NT2/D1 (cell line): ENCODE data around the gene LRRC3.

ENCODE experiments used
- DNase-seq: peaks from one replicate; pipeline ENCODE4 v3.0.0-alpha.2; 2011; ENCODE audit warnings: low read depth, low spot score
- H3K27me3 ChIP-seq: 2 replicates; pipeline ENCODE4 v1.6.0; 2011; ENCODE audit warnings: mild to moderate bottlenecking; ENCODE audit not compliant: insufficient read length, insufficient read depth
- H3K36me3 ChIP-seq: 2 replicates; pipeline ENCODE4 v1.6.1; 2011; ENCODE audit warnings: mild to moderate bottlenecking, low read length, mixed read lengths; ENCODE audit not compliant: insufficient read depth, insufficient read length
- H3K4me1 ChIP-seq: 2 replicates; pipeline ENCODE4 v1.5.1; 2011; ENCODE audit not compliant: insufficient read depth, insufficient read length
- H3K4me3 ChIP-seq: 2 replicates; pipeline ENCODE4 v1.5.1; 2011; ENCODE audit warnings: low read depth; ENCODE audit not compliant: insufficient read length
- H3K9ac ChIP-seq: 2 replicates; pipeline ENCODE4 v1.6.0; 2011; ENCODE audit warnings: low read depth; ENCODE audit not compliant: insufficient read length
- H3K9me3 ChIP-seq: 2 replicates; pipeline ENCODE4 v1.5.1; 2011; ENCODE audit warnings: mild to moderate bottlenecking, low read length; ENCODE audit not compliant: insufficient read depth
- SUZ12 ChIP-seq: IDR thresholded peaks from 2 replicates; pipeline ENCODE4 v1.6.1; 2011; ENCODE audit not compliant: insufficient read length, insufficient read depth; ENCODE audit errors: extremely low read depth
- YY1 ChIP-seq: IDR thresholded peaks from 2 replicates; pipeline ENCODE4 v1.6.1; 2011; ENCODE audit not compliant: insufficient read length, insufficient read depth
- ZNF274 ChIP-seq: IDR thresholded peaks from 2 replicates; pipeline ENCODE4 v1.6.1; 2011; ENCODE audit warnings: mild to moderate bottlenecking, low read depth, low read length

LRRC3 gene

DNA sequence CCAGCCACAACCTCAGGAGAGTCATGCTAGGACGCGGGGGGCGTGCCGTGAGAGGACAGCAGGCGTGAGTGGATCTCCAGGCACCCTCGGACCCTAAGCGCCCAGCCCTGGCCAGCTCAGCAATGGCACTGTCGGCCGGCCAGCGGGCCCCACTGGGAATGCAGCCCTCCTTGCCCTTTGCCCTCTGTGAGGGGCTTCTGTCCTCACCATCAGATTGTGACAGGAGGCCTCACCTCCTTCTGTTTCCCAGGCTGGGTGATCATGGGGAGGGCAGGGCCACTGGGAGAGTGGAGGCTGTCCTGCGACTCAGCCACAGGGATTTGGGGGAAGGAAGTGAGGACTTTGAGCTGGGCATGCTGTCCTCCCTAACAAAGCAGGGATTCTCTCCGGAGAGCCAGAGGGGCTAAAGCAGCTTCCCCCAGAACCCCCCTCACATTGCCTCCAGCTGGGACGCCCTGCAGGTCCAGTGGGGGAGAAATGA, 6.6 kb upstream of the LRRC3 start:
- Histone ChIP-seq H3K4me1 (peaks cover 15% of the 10 kb centered on the region), H3K9me3 (no peaks in the 10 kb centered on the region; the same call in 1 of the 2 replicates), H3K4me3 (no peak overlapping the region), H3K27me3 (peaks cover 8% of the 10 kb centered on the region), H3K9ac (no peak overlapping the region), H3K36me3 (no peaks in the 10 kb centered on the region)
- no peak for DNase-seq
- no peak for TF ChIP-seq ZNF274
- no peak for TF ChIP-seq SUZ12
- TF ChIP-seq YY1, result no peak

DNA sequence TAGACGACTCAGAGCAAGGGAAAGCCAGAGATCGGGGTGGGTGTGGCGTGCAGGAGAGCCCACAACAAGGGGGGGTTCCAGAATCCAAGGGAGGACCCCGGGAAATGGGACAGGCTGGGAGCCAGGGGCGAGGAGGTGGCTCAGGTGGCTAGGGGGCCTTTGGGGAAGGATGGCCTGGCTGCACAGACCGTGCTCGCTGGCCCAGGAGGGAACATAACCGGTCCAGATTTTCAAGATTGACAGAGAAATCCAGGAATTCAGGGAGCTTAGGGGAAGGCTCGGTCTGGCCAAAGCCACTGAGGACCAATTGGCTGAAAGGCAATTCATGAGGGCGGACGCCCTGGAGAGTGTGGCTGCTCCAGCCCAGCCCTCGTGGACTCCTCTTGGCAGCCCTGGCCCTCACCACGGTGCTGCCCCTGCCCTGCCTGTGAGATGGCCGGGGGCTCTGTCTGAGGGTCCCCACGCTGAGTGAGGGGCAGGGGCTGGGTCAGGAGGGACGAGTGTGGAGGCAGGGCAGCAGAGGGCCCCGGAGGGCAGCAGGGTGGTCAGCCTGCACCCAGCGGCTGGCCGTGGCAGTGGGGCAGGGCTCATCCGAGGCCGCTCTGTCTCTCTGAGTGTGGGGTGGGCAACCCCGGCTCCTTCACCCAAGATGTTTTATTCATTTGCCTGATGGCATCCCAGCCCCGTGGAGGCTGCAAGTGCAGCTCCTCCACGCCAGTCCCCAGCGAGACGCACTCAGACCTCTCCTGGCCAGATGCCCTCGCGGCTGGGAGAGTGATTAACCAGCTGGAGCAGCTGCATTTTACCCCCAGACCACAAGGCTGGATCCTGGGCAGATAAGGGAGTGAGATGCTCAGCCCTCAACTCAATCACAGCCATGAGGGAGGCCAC, 5.6 kb upstream of the LRRC3 start:
- no peak overlapping the region for H3K9ac ChIP-seq
- H3K9me3 ChIP-seq, result no peaks in the 10 kb centered on the region; the same call in 1 of the 2 replicates
- H3K36me3 ChIP-seq, result no peaks in the 10 kb centered on the region
- H3K4me1 ChIP-seq, result peaks cover 11% of the 10 kb centered on the region
- H3K27me3 ChIP-seq, result peaks cover 18% of the 10 kb centered on the region
- no peak overlapping the region for H3K4me3 ChIP-seq
- DNase-seq, result no peak
- TF ChIP-seq YY1, result no peak
- no peak for TF ChIP-seq SUZ12
- TF ChIP-seq ZNF274, result no peak

DNA sequence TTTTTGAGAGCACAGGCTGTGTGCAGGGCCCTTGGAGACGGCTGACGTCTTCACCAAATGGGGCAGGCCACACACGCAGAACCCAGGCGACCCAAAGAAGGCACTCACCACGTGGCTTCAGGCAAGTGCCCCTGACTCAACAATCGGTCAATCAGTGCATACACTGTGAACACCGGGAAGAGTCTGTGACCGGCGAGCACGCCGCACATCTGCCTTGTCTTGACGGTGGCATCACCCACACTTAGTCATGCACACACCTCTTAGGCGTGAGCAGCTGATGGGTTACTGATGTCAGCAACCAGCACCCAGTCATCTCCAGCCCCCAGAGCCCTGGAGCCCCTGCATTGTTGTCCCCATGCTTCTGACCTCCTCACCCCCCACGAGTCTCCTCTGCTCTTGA, 4.9 kb upstream of the LRRC3 start:
- H3K9ac ChIP-seq, result no peak overlapping the region
- peaks cover 12% of the 10 kb centered on the region for H3K4me1 ChIP-seq
- H3K4me3 ChIP-seq, result no peak overlapping the region
- TF ChIP-seq SUZ12 (no peak), YY1 (no peak), ZNF274 (no peak)
- no peaks in the 10 kb centered on the region; the same call in 1 of the 2 replicates for H3K9me3 ChIP-seq
- H3K36me3 ChIP-seq, result no peaks in the 10 kb centered on the region
- peaks cover 20% of the 10 kb centered on the region for H3K27me3 ChIP-seq
- no peak for DNase-seq

DNA sequence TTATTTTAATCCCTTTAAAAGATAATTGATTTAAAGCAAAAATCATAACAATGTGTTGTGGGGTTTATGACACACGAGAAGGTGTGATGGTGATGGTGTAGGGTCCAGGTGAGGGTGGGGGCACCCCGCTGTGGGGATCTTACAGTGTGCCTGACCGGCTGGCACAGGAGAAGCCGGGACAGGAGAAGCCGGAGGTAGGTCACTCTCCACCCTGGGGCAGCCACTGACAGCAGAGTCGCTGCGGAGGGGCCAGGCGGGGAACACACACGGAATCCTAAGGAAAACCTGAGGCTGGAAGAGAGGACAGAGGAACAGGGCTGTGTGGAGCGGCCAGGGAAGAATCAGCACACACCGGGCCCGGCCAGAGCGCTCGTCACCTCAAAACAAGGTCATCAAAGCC, 4.3 kb upstream of the LRRC3 start:
- no peak for DNase-seq
- no peaks in the 10 kb centered on the region; the same call in 1 of the 2 replicates for H3K9me3 ChIP-seq
- H3K4me3 ChIP-seq, result no peak overlapping the region
- no peak overlapping the region for H3K9ac ChIP-seq
- no peaks in the 10 kb centered on the region for H3K36me3 ChIP-seq
- H3K4me1 ChIP-seq, result peaks cover 14% of the 10 kb centered on the region
- peaks cover 23% of the 10 kb centered on the region for H3K27me3 ChIP-seq
- TF ChIP-seq ZNF274 (no peak), SUZ12 (no peak), YY1 (no peak)

DNA sequence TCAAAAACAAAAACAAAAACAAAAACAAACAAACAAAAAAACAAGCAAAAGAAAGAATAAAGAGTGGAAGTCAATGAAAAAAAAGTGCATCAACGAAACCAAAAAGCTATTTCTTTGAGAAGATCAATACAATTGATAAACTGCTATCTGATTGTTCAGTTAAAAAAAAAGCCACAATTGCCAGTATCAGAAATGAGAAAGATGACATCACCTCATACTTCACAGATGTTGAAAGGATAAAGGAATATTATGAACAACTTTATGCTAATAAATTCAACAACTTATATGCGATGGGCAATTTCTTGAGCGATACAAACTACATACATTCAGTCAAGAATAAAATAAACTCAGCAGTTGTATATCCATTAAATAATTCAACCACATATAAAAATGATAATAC, 2.2 kb upstream of the LRRC3 start:
- DNase-seq, result no peak
- Histone ChIP-seq H3K4me3 (no peak overlapping the region), H3K4me1 (peaks cover 19% of the 10 kb centered on the region), H3K9ac (no peak overlapping the region), H3K9me3 (no peaks in the 10 kb centered on the region; the same call in 1 of the 2 replicates), H3K36me3 (peaks cover 13% of the 10 kb centered on the region), H3K27me3 (peaks cover 33% of the 10 kb centered on the region)
- no peak for TF ChIP-seq YY1
- TF ChIP-seq SUZ12, result no peak
- TF ChIP-seq ZNF274, result no peak

DNA sequence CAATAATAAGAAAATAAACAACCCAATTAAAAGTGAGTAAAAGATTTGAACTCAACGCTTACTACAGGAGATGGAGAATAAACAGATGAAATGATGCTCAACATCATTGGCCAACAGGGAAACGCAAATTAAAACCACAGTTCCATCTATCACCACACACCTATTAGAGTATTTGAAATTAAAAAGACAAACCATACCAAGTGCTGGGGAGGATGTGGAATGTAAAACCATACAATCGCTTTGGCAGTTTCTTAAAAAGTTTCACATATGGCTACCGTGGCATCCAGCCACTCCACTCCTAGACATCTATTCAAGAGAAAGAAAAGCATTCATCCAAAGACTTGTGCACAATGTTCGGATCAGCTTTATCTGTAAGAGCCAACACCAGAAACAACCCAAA, 1.3 kb upstream of the LRRC3 start:
- no peak overlapping the region for H3K9ac ChIP-seq
- H3K4me3 ChIP-seq, result no peak overlapping the region
- no peak for DNase-seq
- H3K36me3 ChIP-seq, result peaks cover 13% of the 10 kb centered on the region
- peaks cover 11% of the 10 kb centered on the region for H3K4me1 ChIP-seq
- TF ChIP-seq YY1 (no peak), SUZ12 (no peak), ZNF274 (no peak)
- H3K9me3 ChIP-seq, result no peaks in the 10 kb centered on the region; the same call in 1 of the 2 replicates
- peaks cover 33% of the 10 kb centered on the region for H3K27me3 ChIP-seq

DNA sequence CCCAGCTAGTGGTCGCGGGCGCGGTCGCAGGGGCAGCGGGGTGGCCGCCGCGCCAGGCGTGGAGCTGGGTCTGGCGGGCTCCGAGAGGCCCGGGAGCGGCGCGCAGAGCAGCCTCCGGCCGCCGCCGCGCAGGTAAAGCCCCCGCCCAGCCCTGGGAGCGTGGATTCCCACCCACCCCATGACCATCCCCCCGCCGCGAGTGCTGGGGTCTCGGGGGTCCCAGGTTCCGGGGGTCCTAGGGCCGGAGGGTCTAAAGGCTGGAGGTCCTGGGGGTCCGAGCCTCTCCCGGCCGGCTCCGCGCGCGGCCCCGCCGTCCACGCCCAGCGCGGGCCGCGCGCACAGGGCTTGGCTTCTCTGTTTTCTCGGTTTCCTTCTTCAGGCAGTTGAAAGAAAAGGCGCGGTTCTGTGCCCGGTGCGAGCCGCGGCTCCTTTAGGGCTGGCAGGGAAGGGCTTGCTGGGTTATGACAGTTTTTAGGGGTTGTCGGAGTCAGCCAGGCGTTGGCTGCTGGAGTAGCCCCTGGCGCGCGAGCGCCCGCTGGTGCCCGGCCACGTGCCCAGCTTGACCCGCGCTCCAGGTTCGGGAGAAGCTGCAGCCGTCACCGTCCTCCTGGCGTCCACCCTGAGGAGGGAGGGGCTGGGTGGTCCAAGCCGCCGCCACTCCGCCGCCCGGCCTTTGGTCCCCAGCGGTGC, 359 bp downstream of the LRRC3 start:
- H3K36me3 ChIP-seq, result peaks cover 20% of the 10 kb centered on the region
- TF ChIP-seq ZNF274, result no peak
- no peak for TF ChIP-seq YY1
- no peak for TF ChIP-seq SUZ12
- peaks cover 12% of the 10 kb centered on the region for H3K4me1 ChIP-seq
- DNase-seq, result no peak
- H3K9me3 ChIP-seq, result no peaks in the 10 kb centered on the region; the same call in 1 of the 2 replicates
- H3K9ac ChIP-seq, result peak overlapping the region; percentile 70
- peaks cover 33% of the 10 kb centered on the region for H3K27me3 ChIP-seq
- H3K4me3 ChIP-seq, result peak overlapping the region; percentile 41
